HG03342 (cell line): ENCODE results near the gene IGLON5.
A peak's percentile ranks its signal among the peaks of the same experiment; 100 is the strongest.

Source experiments
- ATAC-seq: cut with Tn5 transposase; IDR thresholded peaks from one replicate; pipeline ENCODE4 v1.9.1; 2021; ENCODE audit warnings: mild to moderate bottlenecking, moderate library complexity; ENCODE audit not compliant: unreplicated experiment

Gene IGLON5

DNA sequence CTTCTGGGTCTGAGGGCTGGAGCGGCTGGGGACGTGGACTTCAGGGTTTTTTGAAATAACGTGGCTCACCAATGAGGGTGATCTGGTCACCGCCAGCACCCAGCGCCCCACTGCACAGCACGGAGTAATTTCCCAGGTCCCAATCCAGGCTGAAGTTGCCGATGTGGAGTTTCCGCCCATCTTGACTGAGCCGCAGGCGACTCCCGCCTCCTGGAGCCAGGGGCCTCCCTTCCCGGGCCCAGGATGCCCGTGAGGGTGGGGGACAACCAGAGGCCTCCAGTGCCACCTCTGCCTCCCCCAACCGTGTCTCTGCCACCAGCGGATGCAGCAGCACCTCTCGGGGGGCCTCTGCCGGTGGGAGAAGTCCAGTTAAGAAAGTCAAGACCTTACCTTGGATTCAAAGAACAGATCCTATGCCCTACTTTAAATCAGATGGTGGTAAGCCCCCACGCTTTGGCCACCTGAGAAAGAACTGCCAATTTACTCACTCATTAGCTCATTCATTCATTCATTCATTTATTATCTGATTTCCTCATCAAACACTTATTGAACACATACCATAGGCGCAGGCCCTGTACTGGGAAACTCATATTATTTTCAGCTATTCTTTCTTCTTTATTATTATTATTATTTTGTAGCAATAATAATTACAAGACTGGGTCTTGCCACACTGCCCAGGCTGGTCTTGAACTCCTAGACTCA lies 26.6 kb downstream of the IGLON5 start:
- no peak for ATAC-seq

DNA sequence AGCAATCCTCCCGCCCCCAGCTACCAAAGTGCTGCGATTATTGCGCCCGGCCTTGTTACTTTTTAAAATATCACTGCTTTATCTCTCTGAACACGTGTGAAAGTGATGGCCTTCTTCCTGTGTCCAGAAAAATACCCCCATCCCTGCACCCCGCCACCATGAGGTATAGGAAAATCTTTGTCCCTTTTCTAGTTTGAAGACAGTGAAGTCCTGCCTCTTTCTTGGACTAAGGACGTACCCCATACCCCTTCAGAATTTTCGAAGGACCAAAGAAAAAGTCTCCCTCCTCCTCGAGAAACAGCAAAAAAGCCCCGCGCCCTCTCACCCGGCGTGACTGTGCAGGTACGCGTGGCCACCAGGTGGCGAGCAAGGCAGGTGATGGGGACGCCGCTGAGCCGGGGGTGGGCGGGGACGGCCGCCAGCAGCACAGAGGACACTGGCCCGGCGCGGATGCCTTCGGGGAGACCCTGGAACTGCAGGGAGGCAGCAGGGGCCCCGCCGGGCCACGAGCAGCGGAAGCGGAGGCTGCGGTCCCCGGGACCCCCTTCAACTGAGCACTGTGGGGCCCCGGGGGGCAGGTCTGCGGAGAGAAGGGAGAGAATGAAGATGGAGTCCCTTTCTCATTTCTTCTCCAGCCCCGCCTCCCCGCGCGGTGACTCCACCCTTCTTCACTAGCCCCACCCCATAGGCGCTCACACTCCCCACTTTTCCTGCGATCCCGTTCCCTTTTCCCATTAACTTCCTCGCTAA lies 27.3 kb downstream of the IGLON5 start:
- peak; percentile 55 for ATAC-seq

- no peak for ATAC-seq
These were observed 27.9 kb downstream of the IGLON5 start for GRCh38 chr19:51339313-51339686.

DNA sequence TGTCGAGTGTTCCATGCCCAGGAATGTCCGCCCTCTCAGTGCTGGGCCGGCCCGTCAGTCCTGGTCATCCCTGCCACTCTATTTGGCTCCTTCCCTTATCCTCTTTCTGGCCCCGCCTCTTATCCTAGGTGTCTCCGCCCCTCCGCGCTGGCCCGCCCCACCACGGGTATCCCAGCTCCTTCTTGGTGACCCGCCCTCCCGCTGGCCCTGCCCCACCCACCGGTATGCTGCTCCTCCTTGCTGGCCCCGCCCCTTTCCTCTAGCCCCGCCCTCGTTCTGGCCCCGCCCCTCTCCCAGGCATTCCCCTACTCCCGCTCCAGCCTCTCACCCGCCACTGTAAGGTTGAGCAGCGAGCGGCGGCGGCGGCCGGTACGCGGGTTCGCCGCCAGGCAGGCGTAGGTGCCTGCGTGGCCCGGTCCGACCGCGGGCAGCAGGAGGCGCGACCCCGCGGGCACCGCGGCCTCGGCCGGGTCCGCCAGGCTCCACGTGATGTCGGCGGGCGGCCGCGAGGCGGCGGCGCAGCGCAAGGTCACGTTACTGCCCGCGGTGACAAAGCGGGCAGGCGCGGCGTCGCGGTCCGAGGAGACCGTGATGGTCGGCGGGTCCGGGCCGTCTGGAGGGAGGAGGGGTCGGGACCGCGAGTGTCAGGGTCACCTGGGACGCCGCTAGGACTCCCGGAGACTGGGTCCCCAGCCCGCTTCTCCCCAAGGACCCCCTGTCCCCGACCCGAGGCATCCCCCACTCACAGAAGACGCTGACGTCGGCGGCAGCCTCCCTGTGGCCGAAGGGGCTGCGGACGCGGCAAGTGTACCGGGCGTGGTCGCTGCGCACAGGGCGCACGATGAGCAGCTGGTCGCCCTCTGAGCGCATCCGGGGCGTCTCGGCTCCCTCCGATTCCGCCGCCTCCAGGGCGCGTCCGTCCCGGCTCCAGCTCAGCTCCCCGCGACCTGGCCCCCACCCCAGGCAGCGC lies 28.5 kb downstream of the IGLON5 start:
- peak; percentile 48 for ATAC-seq

GRCh38 chr19:51341066-51341465 lies 29.6 kb downstream of the IGLON5 start:
- no peak for ATAC-seq

DNA sequence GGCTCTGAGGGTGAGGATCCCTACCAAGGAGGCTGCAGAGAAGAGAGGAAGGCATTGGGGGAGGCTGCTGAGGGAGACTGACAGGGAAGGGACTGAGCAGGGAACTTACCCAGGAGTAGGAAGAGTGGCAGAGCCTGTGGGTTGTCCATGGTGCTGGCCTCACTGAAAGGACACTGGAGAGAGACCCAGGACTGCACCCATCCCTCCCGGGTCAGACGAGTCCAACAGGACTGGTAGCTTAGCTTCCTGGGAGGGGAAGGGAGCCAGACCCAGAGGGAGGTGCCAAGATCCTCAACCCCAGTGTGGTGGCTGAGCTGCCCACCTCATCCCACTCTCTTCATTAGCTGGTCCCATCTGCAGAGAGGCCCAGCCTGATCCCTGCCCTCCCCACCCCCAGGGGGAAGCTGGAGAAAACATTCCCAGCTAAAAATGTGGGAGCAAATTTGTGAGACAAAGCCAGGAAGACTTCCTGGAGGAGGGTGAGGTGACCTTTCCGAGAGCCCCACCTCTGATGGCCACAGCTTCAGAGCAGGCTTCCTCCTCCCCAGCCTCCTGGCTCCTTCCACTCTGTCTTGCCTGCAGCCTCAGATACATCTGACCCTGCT lies 30.6 kb downstream of the IGLON5 start, which contains the start of gene VSIG10L:
VSIG10L (minus strand) TSS at position 164 of the 605 bp plus-strand sequence; CDS start at position 149, 15 bp downstream.
- ATAC-seq, result no peak

DNA sequence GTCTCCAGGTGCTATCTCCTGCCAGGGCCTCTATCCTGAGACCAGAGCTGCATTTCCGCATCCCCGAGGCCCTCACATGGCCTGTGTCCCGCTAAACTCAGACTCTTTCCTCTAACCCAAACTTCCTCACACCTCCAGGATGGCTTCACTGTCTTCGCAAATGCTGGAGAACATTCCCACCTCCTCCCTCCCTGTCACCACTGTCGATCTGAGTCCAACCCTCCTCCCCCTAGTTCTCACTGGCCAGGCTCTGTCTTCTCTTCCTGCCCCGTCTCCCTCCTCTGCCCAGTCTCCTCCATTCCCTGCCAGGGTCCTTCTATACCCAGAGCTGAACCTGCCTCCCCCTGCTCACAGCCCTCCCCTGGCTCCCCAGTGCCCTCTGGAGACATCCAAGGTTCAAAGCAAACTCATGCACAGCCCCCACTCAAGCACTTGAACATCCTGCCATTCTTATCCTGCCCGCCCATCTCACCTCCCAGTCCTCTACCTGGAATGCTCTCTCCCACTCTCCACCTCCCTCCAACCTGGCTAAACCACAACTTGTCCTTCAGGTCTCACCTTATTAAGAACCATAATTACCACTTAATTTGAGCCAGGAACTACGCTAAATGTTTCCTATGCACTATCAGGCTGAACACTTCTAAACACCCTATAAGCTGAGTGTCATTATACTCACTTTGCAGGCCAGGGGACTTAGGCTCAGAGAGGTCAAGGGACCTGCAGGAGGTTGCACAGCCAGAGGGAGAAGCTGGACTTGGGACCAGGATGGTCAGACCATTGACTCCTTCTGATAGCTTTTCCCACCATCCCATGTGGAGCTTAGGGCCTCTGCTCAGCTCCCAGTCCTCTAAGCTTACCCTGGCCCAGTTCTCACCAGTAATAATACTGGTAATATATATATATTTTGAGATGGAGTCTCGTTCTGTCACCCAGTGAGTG lies 31.5 kb downstream of the IGLON5 start:
- no peak for ATAC-seq

- ATAC-seq, result no peak
These were observed 33.7 kb downstream of the IGLON5 start for GRCh38 chr19:51345076-51345620.

DNA sequence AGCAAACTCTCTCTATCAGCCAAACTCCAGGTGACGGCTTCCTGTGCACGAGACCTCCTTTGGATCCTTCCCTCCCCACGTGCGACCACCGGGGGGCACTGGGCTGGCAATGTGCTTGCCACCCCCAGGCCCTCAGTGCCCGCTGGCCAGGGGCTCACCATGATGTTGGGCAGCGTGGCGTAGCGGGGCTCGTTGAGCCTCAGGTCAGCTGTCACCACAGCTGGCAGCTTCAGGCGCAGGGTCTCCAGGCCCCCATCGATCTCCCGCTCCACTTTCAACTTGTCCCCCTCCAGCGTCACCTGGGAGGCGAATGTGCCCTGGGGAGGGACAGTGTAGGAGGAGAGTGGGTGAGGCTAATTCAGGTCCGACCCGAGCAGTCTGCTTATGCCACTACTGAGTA lies 35.3 kb downstream of the IGLON5 start:
- no peak for ATAC-seq

GRCh38 chr19:51347209-51347928 lies 35.9 kb downstream of the IGLON5 start:
- ATAC-seq, result no peak

DNA sequence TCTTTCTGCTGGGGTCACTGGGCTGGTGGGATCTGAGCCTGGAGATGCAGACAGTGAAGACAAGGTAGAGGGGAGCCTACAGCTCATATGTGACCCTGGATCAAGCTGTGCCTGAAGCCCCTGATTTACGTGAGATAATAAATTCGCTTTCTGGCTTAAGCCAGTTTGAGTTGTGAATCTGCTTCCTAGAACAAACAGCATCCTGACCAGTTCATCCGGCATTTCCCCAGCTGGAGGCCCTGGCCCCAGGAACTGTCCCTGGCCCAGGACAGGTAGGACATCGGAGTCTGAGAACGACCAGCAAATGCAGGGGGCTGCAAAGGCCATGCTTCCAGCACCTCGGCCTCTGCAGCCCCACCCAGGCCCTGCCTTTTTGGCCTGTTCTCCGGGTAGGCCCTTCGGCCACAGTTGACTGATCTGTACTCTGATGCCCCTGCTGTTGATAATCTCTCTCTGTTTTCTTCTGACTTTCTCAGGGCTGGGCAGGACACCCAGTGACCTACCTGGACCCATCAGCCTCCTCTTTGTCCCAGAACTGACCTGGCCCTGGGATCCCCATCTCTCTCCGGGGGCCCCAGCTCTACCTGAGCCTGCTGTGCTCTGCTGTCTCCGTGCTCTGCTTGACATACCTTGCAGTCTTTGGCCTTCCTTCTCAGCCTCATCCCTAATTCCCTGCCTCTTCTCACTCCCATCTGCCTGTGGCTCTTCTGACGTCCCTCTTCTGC lies 40.0 kb downstream of the IGLON5 start:
- no peak for ATAC-seq

- no peak for ATAC-seq
These were observed 41.4 kb downstream of the IGLON5 start for GRCh38 chr19:51352783-51353360.

GRCh38 chr19:51354103-51354741 lies 42.8 kb downstream of the IGLON5 start:
- ATAC-seq, result no peak

DNA sequence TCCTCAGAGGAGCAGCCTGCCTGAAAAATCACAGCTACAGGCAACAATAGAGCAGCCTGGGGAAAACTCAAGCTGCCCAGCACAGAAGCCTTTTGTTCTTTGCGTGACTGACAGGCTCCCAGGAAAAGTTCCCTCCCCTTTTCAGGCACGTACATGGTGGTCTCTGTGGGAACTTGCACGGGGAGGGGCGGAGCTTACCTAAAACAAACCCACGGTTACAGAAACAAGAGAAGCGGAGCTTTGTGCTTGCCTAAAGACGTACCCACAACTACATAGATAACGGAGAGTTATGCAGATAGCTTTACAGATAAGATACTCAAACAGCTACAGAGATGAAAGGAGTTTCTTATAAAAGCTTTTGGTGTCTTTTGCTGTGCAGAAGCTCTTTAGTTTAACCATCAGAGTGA lies 43.3 kb downstream of the IGLON5 start:
- ATAC-seq, result no peak

DNA sequence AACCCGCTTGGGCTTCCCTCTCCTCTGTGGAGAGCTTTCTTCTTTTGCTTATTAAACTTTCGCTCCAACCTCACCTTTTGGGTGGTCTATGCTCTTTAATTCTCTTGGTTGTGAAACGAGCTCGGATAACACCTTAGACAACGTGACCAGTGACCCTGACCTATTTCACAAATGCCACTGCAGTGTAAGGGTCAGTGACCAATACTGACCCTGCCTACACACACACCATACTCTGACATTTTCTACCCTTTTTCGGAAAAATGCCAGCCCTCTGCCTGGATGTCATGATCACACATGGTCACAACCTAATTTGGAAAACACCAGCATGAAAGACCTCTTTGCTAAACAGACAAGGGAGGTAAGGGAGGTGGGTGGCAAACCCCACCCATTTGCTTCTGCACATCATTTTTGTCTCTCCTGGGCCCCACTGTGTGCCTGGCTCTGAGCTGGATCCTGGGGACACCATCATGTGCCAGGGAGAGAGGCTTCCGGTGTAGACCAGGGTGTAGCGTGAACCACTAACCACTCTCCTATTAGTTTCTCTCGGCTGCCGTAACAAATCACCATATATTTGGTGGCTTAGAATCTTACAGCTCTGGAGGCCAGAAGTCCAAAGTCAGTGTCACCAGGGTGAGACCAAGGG lies 44.8 kb downstream of the IGLON5 start:
- no peak for ATAC-seq

DNA sequence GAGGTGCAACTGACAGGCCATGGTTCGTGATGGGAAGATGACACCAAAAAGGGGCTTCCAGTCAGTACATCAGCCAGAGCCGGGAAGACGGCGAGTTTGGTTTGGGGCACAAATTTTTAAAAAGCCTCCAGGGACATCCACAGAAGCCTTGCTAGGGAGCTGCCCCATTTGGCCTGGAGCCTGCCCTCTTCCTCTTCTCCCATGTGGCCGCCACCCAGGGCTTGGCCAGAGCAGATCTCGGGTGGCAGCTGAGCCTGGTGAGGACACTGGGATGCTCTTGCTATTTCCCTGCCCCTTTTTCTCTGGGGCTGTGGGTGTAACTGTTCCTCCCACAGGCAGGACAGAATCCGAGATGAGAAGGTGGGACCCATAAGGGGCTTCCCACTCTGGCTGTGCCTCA lies 46.5 kb downstream of the IGLON5 start:
- ATAC-seq, result no peak

- ATAC-seq, result no peak
These were observed 47.9 kb downstream of the IGLON5 start for GRCh38 chr19:51359294-51359693.
